Immature natural killer cell (primary cell): ENCODE data around the gene FSTL3. TPM values are rescaled to one million over a fixed set of nuclear protein-coding genes. Genes with fewer than 3 reads are reported as not detected.
"Not testable (repeated sequence)": the region's sequence is repeated elsewhere in the genome, so short reads cannot be mapped to it uniquely, and the experiment has no call there.

Experiments
- DNase-seq, 3 donors: peaks; one replicate each; pipeline ENCODE4 v3.0.0; 2022; ENCODE audit warnings: mixed read lengths in 1 of 3
- H3K27ac Mint-ChIP-seq, 6 donors: one replicate each; pipeline ENCODE4 v1.8.0; 2020; ENCODE audit warnings: mixed read lengths in 6 of 6, mild to moderate bottlenecking in 5 of 6, inconsistent platforms in 4 of 6, moderate library complexity in 3 of 6
- H3K27me3 Mint-ChIP-seq, 3 donors: one replicate each; pipeline ENCODE4 v1.8.0; 2020 to 2021; ENCODE audit warnings: low read depth in 3 of 3, mild to moderate bottlenecking in 3 of 3, mixed read lengths in 3 of 3, moderate library complexity in 3 of 3, inconsistent platforms in 1 of 3
- H3K36me3 Mint-ChIP-seq, 3 donors: one replicate each; pipeline ENCODE4 v1.8.0; 2020; ENCODE audit warnings: mixed read lengths in 3 of 3, inconsistent platforms in 2 of 3, mild to moderate bottlenecking in 2 of 3
- H3K4me1 Mint-ChIP-seq, 2 donors: one replicate each; pipeline ENCODE4 v1.8.0; 2020; ENCODE audit warnings: inconsistent platforms in 2 of 2, mild to moderate bottlenecking in 2 of 2, mixed read lengths in 2 of 2, moderate library complexity in 1 of 2
- H3K4me3 Mint-ChIP-seq, 5 donors: one replicate each; pipeline ENCODE4 v1.8.0; 2020; ENCODE audit warnings: mild to moderate bottlenecking in 5 of 5, mixed read lengths in 5 of 5, inconsistent platforms in 3 of 5, moderate library complexity in 3 of 5
- H3K9me3 Mint-ChIP-seq, 6 donors: one replicate each; pipeline ENCODE4 v1.8.0; 2020; ENCODE audit warnings: mild to moderate bottlenecking in 6 of 6, mixed read lengths in 6 of 6, inconsistent platforms in 4 of 6, moderate library complexity in 3 of 6
- polyA plus RNA-seq, 3 donors: library from polyadenylated mRNA; unstranded; fragments of 300-500 nt; fragmentation: Illumina TruSeq; gene quantifications; one replicate each; pipeline ENCODE4 v1.2.3, GENCODE V29; 2021

Gene FSTL3
- polyA plus RNA-seq, 3 donors from 2014 or later, result 1.4 to 2.6 TPM; not detected in 1

DNA sequence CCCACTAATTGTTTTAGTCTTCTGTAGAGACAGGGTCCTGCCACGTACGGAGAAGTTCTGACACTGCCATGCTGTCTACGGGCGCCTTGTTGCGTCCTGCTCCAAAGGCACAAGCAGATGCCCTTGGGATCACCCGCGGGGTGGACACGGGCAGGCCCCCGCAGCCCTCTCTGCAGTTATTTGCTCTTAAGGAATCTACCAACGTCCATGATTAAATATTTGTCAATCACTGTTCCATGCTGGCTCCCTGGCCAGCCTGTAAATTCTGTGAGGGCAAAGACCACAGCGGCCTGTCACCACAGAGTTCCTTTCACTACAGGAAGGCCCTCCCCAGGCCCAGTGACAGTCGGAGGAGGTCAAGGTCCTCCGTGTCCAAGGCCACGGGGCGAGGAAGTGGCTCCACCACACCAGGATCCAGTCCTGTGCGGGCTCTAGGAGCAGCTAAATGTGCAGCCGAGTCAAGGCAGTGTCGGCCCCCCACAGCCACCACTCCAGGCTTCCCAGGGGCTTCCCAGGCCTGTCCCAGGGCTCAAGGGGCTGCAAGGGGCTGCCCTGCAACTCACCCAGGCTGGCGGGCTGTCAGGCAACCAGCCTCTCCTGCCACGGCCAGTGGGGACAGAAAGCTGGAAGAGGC is 15.3 kb upstream of the FSTL3 start:
- no peak for DNase-seq
- Mint-ChIP-seq H3K36me3 (no peaks in the 10 kb centered on the region), H3K4me1 (peaks cover 40 to 63% of the 10 kb centered on the region in 2 donors), H3K4me3 (peak overlapping the region; percentile 94 to 99 (median 96)), H3K9me3 (peaks cover 0 to 2% (median 0%) of the 10 kb centered on the region in 6 donors), H3K27ac (peak overlapping the region; percentile 98 to 100 (median 99)), H3K27me3 (peaks cover 31 to 54% (median 42%) of the 10 kb centered on the region in 3 donors)

DNA sequence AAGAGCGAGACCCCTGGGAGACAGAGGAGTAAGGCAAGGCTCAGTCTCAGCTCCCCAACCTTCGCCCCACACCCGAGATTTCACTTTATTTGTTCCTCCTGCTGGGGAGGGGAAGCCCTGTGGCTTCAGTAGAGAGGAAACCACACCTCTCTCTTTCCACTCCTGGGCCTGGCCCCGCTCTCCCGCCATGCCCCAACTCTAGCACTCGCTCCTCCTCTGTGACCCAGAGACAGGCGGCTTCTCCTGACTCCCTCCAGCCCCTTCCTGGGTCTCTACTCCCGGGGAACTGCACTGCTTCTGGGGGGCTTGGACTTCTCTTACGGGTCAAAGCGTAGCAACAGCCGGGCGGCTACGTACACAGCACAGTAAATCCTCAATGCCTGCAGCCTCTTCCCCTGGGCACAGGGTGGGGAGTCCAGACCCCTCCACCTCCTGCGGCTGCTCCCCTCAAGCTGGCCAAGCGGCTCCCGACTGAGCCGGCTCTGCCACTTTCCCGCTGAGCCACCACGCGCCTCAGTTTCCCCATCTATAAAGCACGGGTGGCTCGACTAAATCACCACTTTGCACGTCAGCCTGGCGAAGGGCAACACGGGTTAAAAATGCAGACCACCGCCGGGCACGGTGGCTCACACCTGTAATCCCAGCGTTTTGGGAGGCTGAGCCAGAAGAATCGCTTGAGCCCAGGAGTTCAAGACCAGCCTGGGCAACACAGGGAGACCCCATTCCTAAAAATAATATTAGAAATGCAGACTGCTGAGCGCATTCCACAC is 14.6 kb upstream of the FSTL3 start:
- Mint-ChIP-seq H3K27me3 (peaks cover 32 to 53% (median 39%) of the 10 kb centered on the region in 3 donors), H3K36me3 (no peaks in the 10 kb centered on the region), H3K4me3 (peak overlapping the region; percentile 94 to 99 (median 96)), H3K4me1 (peaks cover 33 to 56% of the 10 kb centered on the region in 2 donors), H3K9me3 (peaks cover 0 to 2% (median 0%) of the 10 kb centered on the region in 6 donors), H3K27ac (peak overlapping the region; percentile 98 to 100 (median 99))
- peak; percentile 76 to 79 (median 78) for DNase-seq

- Mint-ChIP-seq H3K4me1 (peaks cover 33 to 49% of the 10 kb centered on the region in 2 donors), H3K27ac (peak overlapping the region; percentile 98 to 100 (median 99)), H3K9me3 (peaks cover 0 to 2% (median 0%) of the 10 kb centered on the region in 6 donors), H3K36me3 (no peaks in the 10 kb centered on the region), H3K4me3 (peak overlapping the region; percentile 94 to 99 (median 96)), H3K27me3 (peaks cover 33 to 50% (median 38%) of the 10 kb centered on the region in 3 donors)
- peak; percentile 75 to 79 (median 78) for DNase-seq
Observed at GRCh38 chr19:662207-662961, 13.8 kb upstream of the FSTL3 start.

DNA sequence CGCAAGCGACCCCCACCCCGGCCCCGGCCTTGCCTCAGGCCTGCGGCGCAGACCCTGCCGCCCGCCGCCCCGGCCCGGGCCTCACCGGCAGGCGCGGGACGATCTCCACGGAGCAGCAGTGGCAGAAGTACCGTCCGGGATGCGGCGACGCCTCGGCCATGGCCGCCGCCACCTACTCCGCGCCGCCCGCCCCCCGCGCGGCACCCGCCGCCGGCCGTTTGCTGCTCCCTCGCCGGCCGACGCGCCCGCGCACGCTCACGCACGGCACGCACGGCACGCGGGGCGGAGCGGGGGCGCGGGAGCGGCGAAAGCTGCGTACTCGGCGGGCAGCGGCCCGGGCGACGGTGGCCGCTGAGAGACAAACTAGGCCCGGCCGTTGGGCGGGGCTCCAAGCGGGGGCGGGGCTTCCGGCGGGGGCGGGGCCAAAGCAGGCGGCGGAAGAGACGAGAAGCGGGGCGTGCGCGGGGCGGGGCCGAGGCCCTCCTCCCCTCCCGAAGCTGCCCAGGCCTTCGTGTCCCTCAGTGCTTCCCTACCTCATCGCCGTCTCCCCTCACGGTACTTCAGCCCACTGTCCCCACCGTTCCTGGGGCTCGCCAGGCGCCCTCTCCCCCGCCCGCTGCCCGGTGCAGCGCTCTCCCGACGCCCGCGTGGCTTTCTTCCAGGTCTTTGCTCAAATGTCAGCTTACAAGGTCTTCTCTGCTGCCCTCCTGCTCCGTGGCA is 13.1 kb upstream of the FSTL3 start, which contains the start of gene RNF126:
RNF126 (minus strand) TSS at position 253 of the 720 bp plus-strand sequence; CDS start at position 160, 93 bp downstream.
- Mint-ChIP-seq H3K27me3 (peaks cover 30 to 47% (median 37%) of the 10 kb centered on the region in 3 donors), H3K27ac (peak within 1 kb of the TSS; percentile 98 to 100 (median 99)), H3K9me3 (peaks cover 0 to 2% (median 0%) of the 10 kb centered on the region in 6 donors), H3K36me3 (no peaks in the 10 kb centered on the region), H3K4me3 (peak within 1 kb of the TSS; percentile 94 to 99 (median 96)), H3K4me1 (peaks cover 33 to 44% of the 10 kb centered on the region in 2 donors)
- peak; percentile 87 to 92 (median 91) for DNase-seq

- peak overlapping the region; percentile 73 to 83 (median 78) for H3K4me3 Mint-ChIP-seq
- peaks cover 0 to 2% (median 0%) of the 10 kb centered on the region in 6 donors for H3K9me3 Mint-ChIP-seq
- no peaks in the 10 kb centered on the region for H3K36me3 Mint-ChIP-seq
- peak overlapping the region; percentile 85 to 93 (median 92) for H3K27ac Mint-ChIP-seq
- H3K27me3 Mint-ChIP-seq, result peaks cover 30 to 51% (median 37%) of the 10 kb centered on the region in 3 donors
- peaks cover 33 to 38% of the 10 kb centered on the region in 2 donors for H3K4me1 Mint-ChIP-seq
- DNase-seq, result no peak
Observed at GRCh38 chr19:663682-664117, 12.5 kb upstream of the FSTL3 start.

DNA sequence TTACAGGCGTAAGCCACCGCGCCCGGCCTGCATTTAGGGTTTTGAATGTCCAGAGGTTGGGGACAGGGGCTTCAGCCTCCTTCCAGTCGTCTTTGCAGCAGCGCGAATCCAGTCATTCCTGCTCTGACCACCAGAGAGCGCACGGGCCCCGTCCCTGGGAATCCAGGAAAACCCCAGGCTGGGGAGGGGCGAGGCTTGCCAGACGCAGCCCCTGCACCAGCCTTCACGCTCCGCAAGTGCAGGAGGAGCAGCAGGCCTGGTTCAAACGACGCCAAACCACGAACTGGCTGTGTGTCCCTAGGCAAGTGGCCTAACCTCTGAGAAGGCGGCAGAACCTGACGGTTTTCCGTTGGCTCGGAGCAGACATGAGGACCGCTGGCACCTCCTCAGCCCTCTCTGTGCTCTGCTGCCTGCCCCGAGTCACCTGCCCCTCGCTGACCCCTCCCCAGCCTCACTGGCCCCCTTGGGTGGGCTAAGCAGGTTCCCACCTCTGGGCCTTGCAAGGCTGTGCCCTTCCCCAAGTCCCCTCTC is 11.2 kb upstream of the FSTL3 start:
- peaks cover 31 to 43% (median 31%) of the 10 kb centered on the region in 3 donors for H3K27me3 Mint-ChIP-seq
- H3K36me3 Mint-ChIP-seq, result no peaks in the 10 kb centered on the region
- peak overlapping the region; percentile 62 to 82 (median 72) for H3K4me3 Mint-ChIP-seq
- H3K4me1 Mint-ChIP-seq, result peaks cover 25 to 27% of the 10 kb centered on the region in 2 donors
- peaks cover 0 to 3% (median 0%) of the 10 kb centered on the region in 6 donors for H3K9me3 Mint-ChIP-seq
- peak overlapping the region in 5 of 6 donors; percentile 81 to 93 (median 89) for H3K27ac Mint-ChIP-seq
- DNase-seq, result peak; percentile 71 to 75 (median 74)

DNA sequence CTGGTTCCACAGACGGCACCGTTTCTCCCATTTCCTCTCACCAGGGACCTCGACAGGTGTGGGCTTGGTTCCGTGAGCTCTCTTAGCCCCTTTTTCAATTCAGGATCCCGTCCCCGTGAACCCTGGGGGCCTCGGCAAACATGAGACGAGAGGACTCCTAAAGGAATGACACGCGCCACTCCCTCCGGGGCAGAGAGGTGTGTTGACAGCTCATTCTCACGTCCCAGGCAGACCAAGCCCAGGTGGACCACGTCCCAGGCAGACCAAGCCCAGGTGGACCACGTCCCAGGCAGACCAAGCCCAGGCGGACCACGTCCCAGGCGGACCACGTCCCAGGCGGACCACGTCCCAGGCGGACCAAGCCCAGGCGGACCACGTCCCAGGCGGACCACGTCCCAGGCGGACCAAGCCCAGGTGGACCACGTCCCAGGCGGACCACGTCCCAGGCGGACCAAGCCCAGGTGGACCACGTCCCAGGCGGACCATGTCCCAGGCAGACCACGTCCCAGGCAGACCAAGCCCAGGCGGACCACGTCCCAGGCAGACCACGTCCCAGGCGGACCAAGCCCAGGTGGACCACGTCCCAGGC is 9.1 kb upstream of the FSTL3 start:
- not testable (repeated sequence) for H3K27ac Mint-ChIP-seq, DNase-seq, H3K9me3 Mint-ChIP-seq, H3K4me3 Mint-ChIP-seq, H3K36me3 Mint-ChIP-seq
- Mint-ChIP-seq H3K27me3 (peaks cover 13 to 23% (median 14%) of the 10 kb centered on the region in 3 donors), H3K4me1 (peaks cover 10 to 14% of the 10 kb centered on the region in 2 donors)

- H3K27me3 Mint-ChIP-seq, result peaks cover 8 to 12% (median 11%) of the 10 kb centered on the region in 3 donors
- DNase-seq, H3K4me1 Mint-ChIP-seq, H3K4me3 Mint-ChIP-seq, H3K9me3 Mint-ChIP-seq, H3K36me3 Mint-ChIP-seq, H3K27ac Mint-ChIP-seq: not testable (repeated sequence)
Observed at GRCh38 chr19:668675-669434, 7.3 kb upstream of the FSTL3 start.

DNA sequence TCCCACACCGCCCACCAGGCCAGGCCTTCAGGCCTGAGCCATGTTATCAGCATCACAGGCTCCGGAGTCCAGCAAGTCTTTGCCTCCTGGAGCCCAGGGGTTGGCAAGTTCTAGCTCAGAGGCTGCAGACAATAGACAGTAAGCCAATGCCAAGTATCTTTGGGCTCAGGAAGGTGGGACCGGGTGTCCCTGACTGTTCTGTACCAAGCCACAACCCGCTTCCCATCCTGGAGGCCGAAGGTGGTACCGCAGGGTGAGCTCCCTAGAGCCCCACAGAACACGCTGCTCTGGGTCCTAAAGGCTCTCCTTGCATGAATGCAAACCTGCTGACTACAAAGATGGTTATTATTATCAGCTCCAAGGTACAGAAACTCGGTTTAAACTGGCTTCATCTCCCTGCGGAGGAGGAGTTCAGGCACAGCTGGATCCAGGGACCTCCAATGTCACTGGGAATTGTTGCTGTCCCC is 5.5 kb upstream of the FSTL3 start:
- H3K4me1 Mint-ChIP-seq, result peaks cover 0 to 2% of the 10 kb centered on the region in 2 donors
- H3K27ac Mint-ChIP-seq, result no peak overlapping the region
- H3K27me3 Mint-ChIP-seq, result peaks cover 9 to 14% (median 11%) of the 10 kb centered on the region in 3 donors
- peaks cover 0 to 3% (median 0%) of the 10 kb centered on the region in 6 donors for H3K9me3 Mint-ChIP-seq
- H3K4me3 Mint-ChIP-seq, result no peak overlapping the region
- DNase-seq, result no peak
- H3K36me3 Mint-ChIP-seq, result no peaks in the 10 kb centered on the region

DNA sequence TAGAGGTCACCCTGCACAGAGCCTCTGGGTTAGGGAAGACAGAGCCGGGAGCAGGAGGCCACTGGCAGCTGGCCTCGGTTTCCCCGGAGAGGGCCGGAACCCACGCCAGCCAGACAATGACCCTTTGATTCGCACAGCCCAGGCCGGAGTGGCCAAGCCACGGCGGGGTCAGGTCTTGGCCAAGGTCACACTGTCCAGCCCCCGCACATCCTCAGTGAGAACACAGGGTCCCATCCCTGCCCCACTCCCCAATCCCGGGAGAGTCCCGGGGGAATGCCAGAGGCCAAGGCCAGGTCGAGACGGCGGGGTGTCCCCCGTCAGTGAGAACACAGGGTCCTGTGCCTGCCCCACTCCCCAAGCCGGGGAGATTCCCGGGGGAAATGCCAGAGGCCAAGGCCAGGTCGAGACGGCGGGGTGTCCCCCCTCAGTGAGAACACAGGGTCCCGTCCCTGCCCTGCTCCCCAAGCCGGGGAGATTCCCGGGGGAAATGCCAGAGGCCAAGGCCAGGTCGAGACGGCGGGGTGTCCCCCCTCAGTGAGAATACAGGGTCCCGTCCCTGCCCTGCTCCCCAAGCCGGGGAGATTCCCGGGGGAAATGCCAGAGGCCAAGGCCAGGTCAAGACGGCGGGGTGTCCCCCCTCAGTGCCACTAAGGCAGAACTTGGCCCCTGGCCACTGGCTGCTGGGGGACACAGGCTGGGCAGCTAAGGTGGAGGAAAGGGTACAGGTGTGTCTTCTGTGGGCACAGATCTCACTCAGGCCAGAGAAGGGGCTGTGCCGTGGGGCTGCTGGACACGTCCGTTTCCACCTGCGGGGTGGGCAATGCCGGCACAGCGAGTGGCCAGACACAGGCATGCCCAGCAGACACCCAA is 1.7 kb upstream of the FSTL3 start:
- no peak for DNase-seq
- Mint-ChIP-seq H3K27ac (no peak overlapping the region), H3K36me3 (no peaks in the 10 kb centered on the region), H3K27me3 (peaks cover 3 to 12% (median 11%) of the 10 kb centered on the region in 3 donors), H3K9me3 (no peaks in the 10 kb centered on the region), H3K4me1 (peaks cover 0 to 3% of the 10 kb centered on the region in 2 donors), H3K4me3 (no peak overlapping the region)

DNA sequence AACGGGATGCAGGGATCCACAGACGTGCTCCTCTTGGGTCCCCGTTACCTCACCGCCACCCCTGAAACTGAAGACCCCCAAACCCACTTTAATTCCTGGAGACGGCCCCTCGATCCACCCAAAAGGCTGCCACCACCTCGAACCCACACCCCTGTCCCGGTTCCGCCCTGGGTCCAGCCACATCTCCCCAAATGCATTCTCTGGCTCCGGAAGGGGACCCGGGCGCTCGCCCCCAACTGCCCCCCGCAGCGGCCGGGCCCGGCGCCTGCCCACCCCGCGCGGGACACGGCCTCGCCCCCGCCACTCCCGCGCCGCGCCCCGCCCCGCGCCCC is 219 bp upstream of the FSTL3 start:
- Mint-ChIP-seq H3K4me3 (no peak overlapping the region), H3K27ac (no peak overlapping the region), H3K9me3 (no peaks in the 10 kb centered on the region), H3K36me3 (no peaks in the 10 kb centered on the region), H3K27me3 (peaks cover 11 to 15% (median 15%) of the 10 kb centered on the region in 3 donors), H3K4me1 (peaks cover 0 to 3% of the 10 kb centered on the region in 2 donors)
- DNase-seq, result no peak
